ENCODE data around the gene TEX261.

- no peak for TF ChIP-seq CTCF (IDR thresholded peaks at IDR 0.05)
- no peak for TF ChIP-seq POLR2A (IDR thresholded peaks at IDR 0.05)
- TF ChIP-seq POLR2AphosphoS5 (IDR thresholded peaks at IDR 0.05), result no peak
- TF ChIP-seq EP300 (IDR thresholded peaks at IDR 0.05), result no peak
Measured at GRCh38 chr2:70958759-70959158, 35.9 kb downstream of the TEX261 start.
